Fibroblast of mammary gland (primary cell): Measurements from ENCODE around the gene AKR1E2.
"Not testable (repeated sequence)": the region's sequence is repeated elsewhere in the genome, so short reads cannot be mapped to it uniquely, and the experiment has no call there.

Experiments
- DNase-seq: peaks from one replicate; pipeline ENCODE4 v3.0.0-alpha.2; 2010; ENCODE audit warnings: low read depth
- H3K4me3 ChIP-seq: 2 replicates; pipeline ENCODE4 v1.5.1; 2011; ENCODE audit warnings: low read depth, mild to moderate bottlenecking, low read length, moderate library complexity; ENCODE audit not compliant: control insufficient read depth
- CTCF ChIP-seq: conservative IDR thresholded peaks from 2 replicates; pipeline ENCODE4 v1.5.1; 2011; ENCODE audit warnings: low read depth, low read length, inconsistent platforms; ENCODE audit not compliant: control insufficient read depth, insufficient read depth

AKR1E2 gene

GRCh38 chr10:4810092-4810491 lies 15.9 kb upstream of the AKR1E2 start:
- no peak for TF ChIP-seq CTCF
- no peak overlapping the region for H3K4me3 ChIP-seq
- peak; percentile 86 for DNase-seq

DNA sequence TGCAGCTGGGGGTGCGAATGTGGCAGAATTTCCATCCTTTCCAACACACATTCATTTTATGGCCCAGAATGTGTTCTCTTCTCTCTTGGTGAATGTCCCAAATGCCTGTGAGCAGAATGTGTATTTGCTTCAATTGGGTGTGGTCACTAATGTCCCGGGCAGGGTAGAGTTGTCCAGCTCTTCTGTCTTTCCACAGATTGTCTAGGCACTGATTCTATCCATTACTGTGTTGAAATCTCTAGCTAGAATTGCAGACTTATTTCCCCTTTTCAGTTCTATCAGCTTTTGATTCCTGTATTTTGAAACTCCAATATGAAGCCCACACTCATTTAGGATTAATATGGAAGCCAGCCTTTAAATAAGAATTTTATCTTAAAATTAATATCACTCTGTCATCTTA lies 14.0 kb upstream of the AKR1E2 start:
- no peak for DNase-seq
- TF ChIP-seq CTCF: no peak
- H3K4me3 ChIP-seq: no peak overlapping the region

GRCh38 chr10:4813023-4813422 lies 13.0 kb upstream of the AKR1E2 start:
- H3K4me3 ChIP-seq: no peak overlapping the region
- peak; percentile 94 for DNase-seq
- no peak for TF ChIP-seq CTCF

DNA sequence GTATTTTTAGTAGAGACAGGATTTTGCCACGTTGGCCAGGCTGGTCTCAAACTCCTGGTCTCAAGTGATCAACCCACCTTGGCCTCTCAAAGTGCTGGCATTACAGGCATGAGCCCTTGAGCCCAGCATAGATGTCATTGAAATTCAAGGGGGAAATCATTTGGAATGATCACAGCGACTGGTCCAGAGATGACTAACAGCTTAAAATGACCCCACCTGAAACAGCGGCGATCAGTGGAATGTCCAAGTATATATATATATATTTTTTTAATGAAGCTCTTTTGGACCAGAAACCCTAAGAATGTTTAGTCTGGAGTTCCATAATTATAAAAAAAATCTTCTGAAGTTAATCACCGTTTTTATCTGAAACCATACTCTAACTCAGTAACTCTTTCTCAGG lies 12.5 kb upstream of the AKR1E2 start:
- H3K4me3 ChIP-seq: no peak overlapping the region
- no peak for TF ChIP-seq CTCF
- no peak for DNase-seq

DNA sequence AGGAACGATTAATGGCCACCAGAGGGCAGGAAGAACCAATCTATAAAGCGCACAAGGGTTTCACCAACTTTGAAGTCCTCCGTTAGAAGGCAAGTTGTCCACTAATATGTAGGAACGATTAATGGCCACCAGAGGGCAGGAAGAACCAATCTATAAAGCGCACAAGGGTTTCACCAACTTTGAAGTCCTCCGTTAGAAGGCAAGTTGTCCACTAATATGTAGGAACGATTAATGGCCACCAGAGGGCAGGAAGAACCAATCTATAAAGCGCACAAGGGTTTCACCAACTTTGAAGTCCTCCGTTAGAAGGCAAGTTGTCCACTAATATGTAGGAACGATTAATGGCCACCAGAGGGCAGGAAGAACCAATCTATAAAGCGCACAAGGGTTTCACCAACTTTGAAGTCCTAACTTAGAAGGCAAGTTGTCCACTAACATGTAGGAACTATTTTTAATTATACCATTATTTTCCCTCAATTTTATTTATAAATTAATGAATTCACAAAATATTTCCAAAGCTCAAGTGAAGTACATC lies 10.3 kb upstream of the AKR1E2 start:
- TF ChIP-seq CTCF: peak; percentile 16

DNA sequence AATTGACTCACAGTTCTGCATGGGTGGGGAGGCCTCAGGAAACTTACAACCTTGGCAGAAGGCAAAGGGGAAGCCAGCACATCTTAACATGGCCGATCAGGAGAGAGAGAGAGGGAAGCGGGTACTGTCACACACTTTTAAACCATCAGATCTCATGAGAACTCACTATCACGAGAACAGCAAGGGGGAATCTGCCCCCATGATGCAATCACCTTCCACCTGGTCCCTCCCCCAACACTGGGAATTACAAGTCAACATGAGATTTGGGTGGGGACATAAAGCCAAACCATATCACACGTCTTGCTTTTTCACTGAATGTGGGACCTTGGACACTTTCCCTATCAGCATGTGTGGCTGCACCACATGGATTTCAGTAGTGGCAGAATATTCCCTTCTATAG lies 9.0 kb upstream of the AKR1E2 start:
- no peak for TF ChIP-seq CTCF
- H3K4me3 ChIP-seq: no peak overlapping the region
- DNase-seq: no peak

More for the DNA sequence above, 10.3 kb upstream of the AKR1E2 start:
- H3K4me3 ChIP-seq: not testable (repeated sequence)
- DNase-seq: peak; percentile 26

DNA sequence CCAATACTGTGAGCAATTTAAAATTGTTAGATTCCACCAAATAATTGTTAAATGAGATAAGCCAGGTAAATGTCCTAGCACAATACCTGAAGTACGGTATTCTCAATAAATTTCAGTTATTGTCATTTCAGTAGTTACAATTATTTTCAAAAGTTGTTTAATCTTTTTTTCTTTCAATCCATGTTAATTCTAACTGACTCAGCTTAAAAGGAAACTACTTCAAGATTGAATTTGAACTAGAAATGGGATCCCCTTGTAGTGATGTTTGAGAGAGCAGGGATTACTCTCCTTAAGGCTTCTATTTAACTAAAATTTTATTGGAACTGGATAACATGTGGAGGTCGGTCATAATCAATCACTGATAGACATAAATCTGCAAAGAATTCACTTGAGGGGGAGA lies 6.9 kb upstream of the AKR1E2 start:
- no peak overlapping the region for H3K4me3 ChIP-seq
- no peak for TF ChIP-seq CTCF
- no peak for DNase-seq
